Psoas muscle (tissue), 8 donors: Measurements from ENCODE around the gene FBXL19. TPM values are rescaled to one million over a fixed set of nuclear protein-coding genes. Genes with fewer than 3 reads are reported as not detected.
A peak's percentile ranks its signal among the peaks of the same experiment; 100 is the strongest.
"Not testable (repeated sequence)": the region's sequence is repeated elsewhere in the genome, so short reads cannot be mapped to it uniquely, and the experiment has no call there.

Source experiments
- ATAC-seq, 4 donors: fragments of 200-7000 bp; cut with Tn5 transposase; one replicate each; pipeline ENCODE4 v1.9.1; 2020; ENCODE audit warnings: moderate library complexity in 3 of 4, mild to moderate bottlenecking in 2 of 4
- DNase-seq, 2 donors: peaks; one replicate each; pipeline ENCODE4 v3.0.0-alpha.2; 2020
- H3K27ac ChIP-seq: fragments of 200-600 bp; one replicate; pipeline ENCODE4 v1.8.0; 2022
- H3K27me3 ChIP-seq, 3 donors: fragments of 200-600 bp in 1 of 3; one replicate each; pipeline versions ENCODE4 v1.6.1 to v1.8.0; 2013 to 2022; ENCODE audit warnings: low read length in 2 of 3, mild to moderate bottlenecking in 2 of 3, moderate library complexity in 1 of 3; ENCODE audit not compliant: insufficient read depth in 3 of 3
- H3K36me3 ChIP-seq, 2 donors: fragments of 200-600 bp in 1 of 2; one replicate each; pipeline versions ENCODE4 v1.6.1 to v1.8.0; 2013 to 2022; ENCODE audit warnings: low read depth in 1 of 2, mild to moderate bottlenecking in 1 of 2, moderate library complexity in 1 of 2; ENCODE audit not compliant: insufficient read depth in 1 of 2
- H3K4me1 ChIP-seq: fragments of 200-600 bp; one replicate; pipeline ENCODE4 v1.8.0; 2022
- H3K4me3 ChIP-seq: fragments of 200-600 bp; one replicate; pipeline ENCODE4 v1.8.0; 2022; ENCODE audit warnings: mild to moderate bottlenecking
- H3K9me3 ChIP-seq: fragments of 200-600 bp; one replicate; pipeline ENCODE4 v1.8.0; 2022
- WGBS, 3 donors: extraction: QIAGEN DNeasy Blood & Tissue Kit; methylation state at CpG; one replicate each; pipeline versions ENCODE4 v1.1.6 to v1.1.7; 2013; 5-methylcytosine and 5-hydroxymethylcytosine counted together
- intact Hi-C, 2 donors: fragments of 100-400 bp; cut with DNase I; formaldehyde crosslinking; loops; one replicate each; pipeline versions ENCODE4 v1.11.0 to v1.14.2; 2022
- polyA plus RNA-seq, 3 donors: library from polyadenylated mRNA; stranded (reverse); fragments of 200-250 nt; gene quantifications; one replicate each; pipeline ENCODE4 v1.2.3, GENCODE V29; 2013
- total RNA-seq, 4 donors: library from RNA; stranded (reverse); fragmentation: NEBNext Ultra II Directional in 2 of 4; extraction: Animal tissue kit (Norgen Biotek cat#: 25700) in 2 of 4; gene quantifications; one replicate each; pipeline versions ENCODE4 v1.2.1 to v1.2.4, GENCODE V29; 2021 to 2023
- TF ChIP-seq, protein P1 (sequence below): fragments of 200-600 bp; IDR thresholded peaks from one replicate; pipeline ENCODE4 v1.8.0; 2022; ENCODE audit warnings: antibody characterized with exemption
- donor health status: healthy with polysubstance abuse.
- donor health status: DM: no; HTN: no; CAD: no; lungs with moderate emphysema.
- donor health status: Bipolar disorder and iron deficiency.
- donor health status: healthy.
- donor health status: DM: yes; HTN: yes; CAD: no.
- donor health status: DM: no; HTN: no; CAD: no.
- donor health status: DM: no; HTN: no; CAD: no.
- donor health status: DM: yes; HTN: yes; CAD: no.

Gene FBXL19
- total and polyA plus RNA-seq, 7 donors, result 2.8 to 5.4 (median 4.1) TPM

DNA sequence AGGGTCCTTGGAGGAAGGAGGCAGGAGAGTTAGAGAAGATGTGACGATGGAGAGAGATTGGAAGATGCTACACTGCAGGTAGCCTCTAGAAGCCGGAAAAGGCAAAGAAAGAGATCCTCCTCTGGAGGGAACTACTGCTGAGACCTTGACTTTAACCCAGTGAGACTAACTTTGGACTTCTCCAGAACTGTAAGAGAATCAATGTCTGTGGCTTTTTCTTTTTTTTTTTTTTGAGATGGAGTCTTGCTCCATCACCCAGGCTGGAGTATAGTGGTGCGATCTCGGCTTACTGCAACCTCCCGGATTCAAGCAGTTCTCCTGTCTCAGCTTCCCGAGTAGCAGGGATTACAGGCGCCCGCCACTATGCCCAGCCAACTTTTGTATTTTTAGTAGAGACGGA, 38.2 kb upstream of the FBXL19 start:
- no peaks in the 10 kb centered on the region for H3K27me3 ChIP-seq
- WGBS, 3 donors, result 76 to 89% (median 81%) methylated on average over 9 of the region's 9 CpGs
- H3K4me3 ChIP-seq, result no peak overlapping the region
- TF ChIP-seq, protein P1, sequence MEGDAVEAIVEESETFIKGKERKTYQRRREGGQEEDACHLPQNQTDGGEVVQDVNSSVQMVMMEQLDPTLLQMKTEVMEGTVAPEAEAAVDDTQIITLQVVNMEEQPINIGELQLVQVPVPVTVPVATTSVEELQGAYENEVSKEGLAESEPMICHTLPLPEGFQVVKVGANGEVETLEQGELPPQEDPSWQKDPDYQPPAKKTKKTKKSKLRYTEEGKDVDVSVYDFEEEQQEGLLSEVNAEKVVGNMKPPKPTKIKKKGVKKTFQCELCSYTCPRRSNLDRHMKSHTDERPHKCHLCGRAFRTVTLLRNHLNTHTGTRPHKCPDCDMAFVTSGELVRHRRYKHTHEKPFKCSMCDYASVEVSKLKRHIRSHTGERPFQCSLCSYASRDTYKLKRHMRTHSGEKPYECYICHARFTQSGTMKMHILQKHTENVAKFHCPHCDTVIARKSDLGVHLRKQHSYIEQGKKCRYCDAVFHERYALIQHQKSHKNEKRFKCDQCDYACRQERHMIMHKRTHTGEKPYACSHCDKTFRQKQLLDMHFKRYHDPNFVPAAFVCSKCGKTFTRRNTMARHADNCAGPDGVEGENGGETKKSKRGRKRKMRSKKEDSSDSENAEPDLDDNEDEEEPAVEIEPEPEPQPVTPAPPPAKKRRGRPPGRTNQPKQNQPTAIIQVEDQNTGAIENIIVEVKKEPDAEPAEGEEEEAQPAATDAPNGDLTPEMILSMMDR, result no peak
- intact Hi-C loops, result no loop called here
- no peak overlapping the region for H3K27ac ChIP-seq
- no peaks in the 10 kb centered on the region for H3K4me1 ChIP-seq
- no peaks in the 10 kb centered on the region for H3K9me3 ChIP-seq
- DNase-seq (no peak), ATAC-seq (no peak)
- H3K36me3 ChIP-seq, result peaks cover 5 to 58% of the 10 kb centered on the region in 2 donors

DNA sequence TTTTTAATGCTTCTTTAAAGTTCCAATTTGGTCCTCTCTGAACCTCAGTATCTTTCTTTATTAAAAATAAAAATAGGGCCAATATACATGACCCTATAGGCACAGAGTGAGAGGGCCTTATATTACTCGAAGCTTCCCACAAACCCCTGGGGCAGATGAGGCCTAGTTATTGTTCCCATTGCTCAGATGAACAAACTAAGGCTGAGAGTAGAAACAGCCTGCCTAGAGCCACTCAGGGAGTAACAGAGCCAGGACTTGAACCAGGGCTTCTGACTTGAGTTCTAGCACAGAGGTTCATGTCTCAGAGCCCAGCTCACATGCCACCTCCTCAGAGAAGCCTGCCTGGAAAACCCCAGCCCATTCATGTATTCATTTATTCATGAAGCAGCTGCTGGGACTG, 37.2 kb upstream of the FBXL19 start:
- H3K4me1 ChIP-seq, result no peaks in the 10 kb centered on the region
- TF ChIP-seq, protein P1, result no peak
- H3K36me3 ChIP-seq, result peaks cover 5 to 61% of the 10 kb centered on the region in 2 donors
- WGBS, 3 donors, result 90 to 100% (median 100%) methylated on average over 1 of the region's 1 CpG
- no peak overlapping the region for H3K4me3 ChIP-seq
- no peak for ATAC-seq
- no peaks in the 10 kb centered on the region for H3K27me3 ChIP-seq
- no peak for DNase-seq
- intact Hi-C loops, result no loop called here
- no peaks in the 10 kb centered on the region for H3K9me3 ChIP-seq
- H3K27ac ChIP-seq, result no peak overlapping the region

DNA sequence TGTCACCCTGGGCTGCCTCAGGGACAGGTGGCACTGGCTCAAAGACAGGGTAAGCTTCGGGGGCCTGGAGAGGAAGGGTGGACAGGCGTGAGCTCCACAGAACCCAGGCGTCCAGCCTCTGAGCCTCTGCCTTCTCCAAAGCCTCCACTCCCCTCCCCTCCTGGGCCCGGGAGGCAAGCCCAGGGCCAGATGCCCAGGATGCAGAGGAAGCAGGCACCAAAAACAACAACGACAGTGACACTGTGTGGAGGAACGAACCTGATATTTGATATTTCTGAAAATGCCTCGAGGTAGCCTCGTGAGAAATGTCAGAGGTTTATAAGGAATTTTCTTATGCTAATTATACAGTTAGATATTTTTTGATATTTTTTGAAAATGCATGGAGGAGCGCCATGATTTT, 35.4 kb upstream of the FBXL19 start:
- TF ChIP-seq, protein P1, result no peak
- Histone ChIP-seq H3K9me3 (no peaks in the 10 kb centered on the region), H3K4me3 (no peak overlapping the region), H3K4me1 (peaks cover 2% of the 10 kb centered on the region), H3K27ac (no peak overlapping the region), H3K27me3 (no peaks in the 10 kb centered on the region), H3K36me3 (peaks cover 5 to 61% of the 10 kb centered on the region in 2 donors)
- no peak for DNase-seq
- 54 to 76% (median 67%) methylated on average over 9 of the region's 9 CpGs for WGBS, 3 donors
- intact Hi-C loops, result no loop called here
- ATAC-seq, result no peak

DNA sequence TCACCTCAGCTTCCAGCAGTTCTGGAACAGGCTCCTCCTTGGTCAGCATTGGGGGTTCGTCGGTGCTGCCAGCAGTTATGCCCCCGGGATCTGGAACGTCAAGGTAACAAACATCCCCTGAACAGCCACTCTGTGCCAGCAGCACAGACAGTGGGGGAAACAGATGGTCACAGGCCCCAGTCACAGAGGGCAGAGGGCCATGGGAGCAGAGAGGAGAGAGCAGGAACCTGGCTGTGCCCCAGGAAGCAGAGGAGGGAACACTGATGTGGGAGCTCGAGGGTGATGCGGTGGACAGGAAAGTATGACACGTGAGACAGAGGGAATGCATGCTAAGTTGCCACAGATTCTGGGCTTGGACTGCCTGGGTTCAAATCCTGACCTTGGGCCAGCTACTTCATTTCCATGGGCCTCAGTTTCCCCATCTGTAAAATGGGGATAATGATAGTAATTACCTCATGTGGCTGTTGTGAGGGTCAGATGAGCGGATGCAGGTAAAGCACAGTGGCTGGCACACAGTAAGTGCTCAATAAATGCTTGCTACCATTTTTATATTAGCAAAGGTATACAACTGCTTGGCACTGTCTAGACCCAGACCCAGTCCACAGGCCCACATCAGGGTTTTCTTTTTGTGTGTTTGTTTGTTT, 34.4 kb upstream of the FBXL19 start:
- Histone ChIP-seq H3K4me1 (peaks cover 8% of the 10 kb centered on the region), H3K9me3 (no peaks in the 10 kb centered on the region), H3K27me3 (no peaks in the 10 kb centered on the region), H3K36me3 (peaks cover 5 to 61% of the 10 kb centered on the region in 2 donors), H3K4me3 (no peak overlapping the region), H3K27ac (no peak overlapping the region)
- intact Hi-C loops, result no loop called here
- 70 to 75% (median 75%) methylated on average over 8 of the region's 8 CpGs for WGBS, 3 donors
- ATAC-seq, result no peak
- TF ChIP-seq, protein P1, result no peak
- DNase-seq, result peak in 1 of 2 donors; percentile 54

DNA sequence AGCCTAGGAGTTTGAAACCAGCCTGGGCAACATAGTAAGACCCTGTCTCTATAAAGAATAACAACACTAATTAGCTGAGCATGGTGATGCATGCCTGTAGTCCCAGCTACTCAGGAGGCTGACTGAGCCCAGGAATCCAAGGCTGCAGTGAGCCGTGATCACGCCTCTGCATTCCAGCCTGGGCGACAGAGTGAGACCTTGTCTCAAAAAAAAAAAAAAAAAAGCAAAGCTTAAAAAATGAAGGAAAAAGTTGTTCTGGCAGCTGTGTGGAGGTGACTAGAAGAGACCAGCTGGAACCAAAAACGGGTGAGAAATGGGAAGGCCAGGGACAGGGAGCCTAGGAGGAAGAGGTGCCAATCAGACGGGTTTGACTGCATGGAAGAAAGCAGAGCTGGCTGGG, 33.7 kb upstream of the FBXL19 start:
- H3K27ac ChIP-seq, result no peak overlapping the region
- WGBS, 3 donors, result 68 to 81% (median 80%) methylated on average over 5 of the region's 5 CpGs
- TF ChIP-seq, protein P1, result no peak
- peaks cover 5 to 59% of the 10 kb centered on the region in 2 donors for H3K36me3 ChIP-seq
- no peaks in the 10 kb centered on the region for H3K9me3 ChIP-seq
- no peak overlapping the region for H3K4me3 ChIP-seq
- peaks cover 8% of the 10 kb centered on the region for H3K4me1 ChIP-seq
- intact Hi-C loops, result no loop called here
- DNase-seq (no peak), ATAC-seq (no peak)
- H3K27me3 ChIP-seq, result no peaks in the 10 kb centered on the region

DNA sequence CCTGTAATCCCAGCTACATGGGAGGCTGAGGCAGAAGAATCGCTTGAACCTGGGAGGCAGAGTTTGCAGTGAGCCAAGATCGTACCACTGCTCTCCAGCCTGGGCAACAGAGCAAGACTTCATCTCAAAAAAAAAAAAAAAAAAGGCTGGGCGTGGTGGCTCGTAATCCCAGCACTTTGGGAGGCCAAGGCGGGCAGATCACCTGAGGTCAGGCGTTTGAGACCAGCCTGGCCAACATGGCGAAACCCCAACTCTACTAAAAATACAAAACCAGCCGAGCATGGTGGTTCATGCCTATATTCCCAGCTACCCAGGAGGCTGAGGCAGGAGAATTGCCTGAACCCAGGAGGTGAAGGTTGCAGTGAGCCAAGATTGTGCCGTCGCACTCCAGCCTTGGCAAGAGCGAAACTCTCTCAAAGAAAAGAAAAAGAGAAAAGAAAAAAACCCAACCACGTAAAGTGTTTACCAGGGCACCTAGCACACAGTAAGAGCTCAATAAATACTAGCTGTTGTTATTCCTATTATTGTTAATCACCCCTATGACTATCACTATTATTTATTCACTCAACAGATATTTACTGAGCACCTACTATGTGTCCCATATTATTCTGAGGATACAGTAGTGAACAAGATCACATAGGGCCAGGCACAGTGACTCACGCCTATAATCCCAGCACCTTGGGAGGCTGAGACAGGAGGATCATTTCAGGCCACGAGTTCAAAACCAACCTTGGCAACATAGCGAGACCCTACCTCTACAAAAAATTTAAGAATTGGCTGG, 32.1 kb upstream of the FBXL19 start:
- intact Hi-C loops, H3K9me3 ChIP-seq, H3K27ac ChIP-seq, H3K4me1 ChIP-seq, H3K27me3 ChIP-seq, H3K4me3 ChIP-seq, ATAC-seq, DNase-seq: not testable (repeated sequence)
- H3K36me3 ChIP-seq, result peaks cover 5 to 44% of the 10 kb centered on the region in 2 donors
- 68 to 81% (median 74%) methylated on average over 15 of the region's 15 CpGs for WGBS, 3 donors
